Measurements from ENCODE around the gene LRRC18. TPM values are rescaled to one million over a fixed set of nuclear protein-coding genes. Genes with fewer than 3 reads are reported as not detected.

Gene LRRC18
- total RNA-seq, 1 donor from 2014 or later, result 3.3 TPM

- H3K4me1 ChIP-seq, result no peaks in the 10 kb centered on the region
- intact Hi-C loops (cut with DNase I), result no loop called here
- H3K27ac ChIP-seq, result no peak overlapping the region
- no peak for TF ChIP-seq CTCF (IDR thresholded peaks at IDR 0.05)
- no peak overlapping the region for H3K4me3 ChIP-seq
- ATAC-seq (no peak), DNase-seq (no peak)
- no peaks in the 10 kb centered on the region for H3K9me3 ChIP-seq
- H3K36me3 ChIP-seq, result no peaks in the 10 kb centered on the region
- H3K27me3 ChIP-seq (ENCODE audit: low read depth), result no peaks in the 10 kb centered on the region
Measured at GRCh38 chr10:48884179-48885045, 55.2 kb downstream of the LRRC18 start.

DNA sequence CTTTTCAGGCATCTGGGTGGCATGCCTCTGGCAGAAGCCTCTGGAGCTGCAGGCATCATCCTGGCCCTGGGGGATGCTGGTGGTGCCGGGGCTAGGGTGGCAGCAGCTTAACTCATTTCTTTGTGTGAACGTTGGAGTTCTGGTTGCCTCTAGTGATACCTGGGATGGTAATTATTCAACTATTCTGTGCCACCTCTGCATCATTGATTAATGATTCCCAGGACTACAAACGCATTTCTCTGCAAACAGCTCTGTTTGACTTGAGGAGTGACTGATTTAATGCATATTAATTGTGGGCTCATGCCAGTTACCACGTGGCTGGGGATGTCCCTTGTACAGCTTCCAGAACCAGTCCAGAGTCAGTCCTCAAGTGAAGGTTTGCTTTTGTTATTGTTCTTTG lies 55.9 kb downstream of the LRRC18 start:
- no peak overlapping the region for H3K27ac ChIP-seq

DNA sequence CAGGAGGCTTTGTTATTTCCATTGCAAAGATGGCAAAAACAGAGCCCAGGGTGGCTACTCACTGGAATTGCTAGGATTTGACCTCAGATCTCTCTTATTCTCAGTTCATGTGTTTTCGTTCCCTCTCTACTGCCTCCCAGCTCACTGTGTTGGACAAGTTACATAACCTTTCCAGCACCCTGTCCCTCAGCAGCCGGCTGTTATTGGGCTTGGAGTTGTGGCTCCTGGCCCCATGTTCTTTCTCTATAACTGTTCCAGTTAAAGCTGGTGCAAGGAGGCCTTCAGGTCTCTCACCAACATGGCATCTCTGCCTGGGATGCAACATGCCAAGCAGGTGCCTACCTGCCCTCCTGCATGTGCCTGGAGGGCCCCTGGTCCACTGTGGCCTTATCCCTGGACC lies 56.8 kb downstream of the LRRC18 start:
- no peaks in the 10 kb centered on the region for H3K36me3 ChIP-seq
- intact Hi-C loops (cut with DNase I), result no loop called here
- no peaks in the 10 kb centered on the region for H3K9me3 ChIP-seq
- H3K27me3 ChIP-seq (ENCODE audit: low read depth), result no peaks in the 10 kb centered on the region
- no peak for ATAC-seq
- no peak for TF ChIP-seq CTCF (IDR thresholded peaks at IDR 0.05)
- H3K4me3 ChIP-seq, result no peak overlapping the region
- H3K27ac ChIP-seq, result no peak overlapping the region
- DNase-seq, result no peak
- H3K4me1 ChIP-seq, result no peaks in the 10 kb centered on the region

More for the DNA sequence above, 55.9 kb downstream of the LRRC18 start:
- intact Hi-C loops (cut with DNase I), result no loop called here
- Histone ChIP-seq H3K4me3 (no peak overlapping the region), H3K4me1 (no peaks in the 10 kb centered on the region), H3K27me3 (ENCODE audit: low read depth) (no peaks in the 10 kb centered on the region), H3K36me3 (no peaks in the 10 kb centered on the region), H3K9me3 (no peaks in the 10 kb centered on the region)
- ATAC-seq (no peak), DNase-seq (no peak)
- TF ChIP-seq CTCF (IDR thresholded peaks at IDR 0.05), result no peak

GRCh38 chr10:48881937-48882336 lies 57.7 kb downstream of the LRRC18 start:
- ATAC-seq (peak in 1 of 2 donors; percentile 10), DNase-seq (no peak)
- H3K4me1 ChIP-seq, result no peaks in the 10 kb centered on the region
- no peak overlapping the region for H3K27ac ChIP-seq
- TF ChIP-seq CTCF (IDR thresholded peaks at IDR 0.05), result no peak
- H3K4me3 ChIP-seq, result no peak overlapping the region
- no peaks in the 10 kb centered on the region for H3K9me3 ChIP-seq
- intact Hi-C loops (cut with DNase I), result no loop called here
- no peaks in the 10 kb centered on the region for H3K36me3 ChIP-seq
- H3K27me3 ChIP-seq (ENCODE audit: low read depth), result no peaks in the 10 kb centered on the region

- H3K27me3 ChIP-seq (ENCODE audit: low read depth), result no peaks in the 10 kb centered on the region
- no peaks in the 10 kb centered on the region for H3K36me3 ChIP-seq
- no peaks in the 10 kb centered on the region for H3K9me3 ChIP-seq
- intact Hi-C loops (cut with DNase I), result no loop called here
- no peak overlapping the region for H3K27ac ChIP-seq
- TF ChIP-seq CTCF (IDR thresholded peaks at IDR 0.05), result no peak
- ATAC-seq (no peak), DNase-seq (no peak)
- H3K4me1 ChIP-seq, result no peaks in the 10 kb centered on the region
- H3K4me3 ChIP-seq, result no peak overlapping the region
Measured at GRCh38 chr10:48880016-48880705, 59.5 kb downstream of the LRRC18 start.

All from lower lobe of right lung (tissue), 2 donors.